Limb (tissue), 2 donors: ENCODE measurements around the gene SSBP2.
"Not testable (repeated sequence)": the region's sequence is repeated elsewhere in the genome, so short reads cannot be mapped to it uniquely, and the experiment has no call there.

ENCODE experiments used
- DNase-seq, 2 donors: peaks; one replicate each; pipeline ENCODE4 v3.0.0-alpha.2; 2016; ENCODE audit errors: extremely low spot score in 2 of 2

Gene SSBP2

GRCh38 chr5:81665795-81666194, 85.1 kb downstream of the SSBP2 start:
- DNase-seq: no peak

GRCh38 chr5:81660624-81661023, 90.3 kb downstream of the SSBP2 start:
- DNase-seq: not testable (repeated sequence)

- no peak for DNase-seq
These were observed 93.5 kb downstream of the SSBP2 start for GRCh38 chr5:81657386-81657785.

GRCh38 chr5:81656783-81657182, 94.1 kb downstream of the SSBP2 start:
- DNase-seq: no peak

GRCh38 chr5:81650987-81651386, 99.9 kb downstream of the SSBP2 start:
- DNase-seq: no peak

GRCh38 chr5:81646469-81646995, 104.4 kb downstream of the SSBP2 start:
- no peak for DNase-seq

- no peak for DNase-seq
These were observed 108.7 kb downstream of the SSBP2 start for GRCh38 chr5:81642210-81642609.

GRCh38 chr5:81639556-81639955, 111.3 kb downstream of the SSBP2 start:
- DNase-seq: no peak

GRCh38 chr5:81638471-81638870, 112.4 kb downstream of the SSBP2 start:
- no peak for DNase-seq

- DNase-seq: no peak
These were observed 117.0 kb downstream of the SSBP2 start for GRCh38 chr5:81633891-81634290.

- DNase-seq: no peak
These were observed 117.4 kb downstream of the SSBP2 start for GRCh38 chr5:81633471-81633870.

- no peak for DNase-seq
These were observed 118.2 kb downstream of the SSBP2 start for GRCh38 chr5:81632679-81633078.

GRCh38 chr5:81631621-81632020, 119.3 kb downstream of the SSBP2 start:
- no peak for DNase-seq

- DNase-seq: no peak
These were observed 119.8 kb downstream of the SSBP2 start for GRCh38 chr5:81631124-81631523.

- no peak for DNase-seq
These were observed 120.2 kb downstream of the SSBP2 start for GRCh38 chr5:81630684-81631083.

- DNase-seq: no peak
These were observed 120.9 kb downstream of the SSBP2 start for GRCh38 chr5:81629986-81630385.

GRCh38 chr5:81628061-81628460, 122.8 kb downstream of the SSBP2 start:
- DNase-seq: not testable (repeated sequence)

- peak in 1 of 2 donors; percentile 17 for DNase-seq
These were observed 124.4 kb downstream of the SSBP2 start for GRCh38 chr5:81626524-81626923.

GRCh38 chr5:81609810-81610375, 141.0 kb downstream of the SSBP2 start:
- DNase-seq: no peak

- DNase-seq: no peak
These were observed 141.9 kb downstream of the SSBP2 start for GRCh38 chr5:81608976-81609375.

- no peak for DNase-seq
These were observed 143.2 kb downstream of the SSBP2 start for GRCh38 chr5:81607693-81608092.

- DNase-seq: no peak
These were observed 144.7 kb downstream of the SSBP2 start for GRCh38 chr5:81606150-81606549.

GRCh38 chr5:81605299-81605698, 145.6 kb downstream of the SSBP2 start:
- DNase-seq: no peak

GRCh38 chr5:81604193-81604592, 146.7 kb downstream of the SSBP2 start:
- no peak for DNase-seq
